H1 (cell line): ENCODE data around the gene PDK2. TPM values are rescaled to one million over a fixed set of nuclear protein-coding genes. Genes with fewer than 3 reads are reported as not detected.

Source experiments
- ATF2 ChIP-seq: IDR thresholded peaks from 2 replicates; pipeline ENCODE4 v1.6.1; 2012; ENCODE audit warnings: low read length, inconsistent platforms
- CEBPB ChIP-seq: IDR thresholded peaks from 2 replicates; pipeline ENCODE4 v1.6.1; 2012; ENCODE audit warnings: low read depth, low read length
- CHD7 ChIP-seq: fragments of 300-600 bp; sonication (generic); IDR thresholded peaks from 2 replicates; pipeline ENCODE4 v1.7.1; 2012; ENCODE audit warnings: low read length, moderate library complexity, mild to moderate bottlenecking, inconsistent platforms; ENCODE audit not compliant: insufficient replicate concordance
- GABPA ChIP-seq: IDR thresholded peaks from 2 replicates; pipeline ENCODE4 v1.6.1; 2011; ENCODE audit warnings: mild to moderate bottlenecking, low read length, moderate library complexity, borderline replicate concordance; ENCODE audit not compliant: insufficient read depth
- JUN ChIP-seq: IDR thresholded peaks from 2 replicates; pipeline ENCODE4 v1.6.1; 2011; ENCODE audit warnings: low read depth, mild to moderate bottlenecking, improper control_type of control experiment, low read length
- POU5F1 ChIP-seq: IDR thresholded peaks from 2 replicates; pipeline ENCODE4 v1.6.1; 2011; ENCODE audit warnings: low read depth, mild to moderate bottlenecking, low read length, moderate library complexity
- RBBP5 ChIP-seq: IDR thresholded peaks from 2 replicates; pipeline ENCODE4 v1.7.1; 2012; ENCODE audit warnings: low read depth, mild to moderate bottlenecking, inconsistent platforms, low read length, moderate library complexity, borderline replicate concordance
- RXRA ChIP-seq: IDR thresholded peaks from 2 replicates; pipeline ENCODE4 v1.6.1; 2011; ENCODE audit warnings: low read depth, mild to moderate bottlenecking, low read length, moderate library complexity; ENCODE audit not compliant: insufficient read depth
- YY1 ChIP-seq: IDR thresholded peaks from 2 replicates; pipeline ENCODE4 v1.6.1; 2011; ENCODE audit warnings: low read depth, mild to moderate bottlenecking, low read length
- polyA plus RNA-seq, 7 experiments: library from polyadenylated mRNA; depleted of rRNA in 3 of 7; stranded (reverse) in 5 of 7; unstranded in 2 of 7; fragments of >200 nt in 5 of 7; fragments of 200-250 nt in 2 of 7; gene quantifications; 1 replicate in 5 of 7; 2 replicates in 1 of 7; 4 replicates in 1 of 7; pipeline versions ENCODE4 v1.2.1 to v1.2.3, GENCODE V29; 2011 to 2013; ENCODE audit warnings: missing spikeins in 2 of 7, mixed read lengths in 2 of 7
- total RNA-seq: library from RNA; stranded (reverse); fragmentation: NEBNext Ultra II Directional; extraction: Animal tissue kit (Norgen Biotek cat#: 25700); gene quantifications from 2 replicates; pipeline ENCODE4 v1.2.1, GENCODE V29; 2021

PDK2 gene
- total and polyA plus RNA-seq, 2 of the 8 experiments (the other 6 are each of a cell fraction or from before 2014, with no cell fraction given) = 18.3 to 121 TPM

GRCh38 chr17:50136096-50136687, 41.0 kb downstream of the PDK2 start (continued):
- TF ChIP-seq CHD7 (no peak), ATF2 (no peak), JUN (no peak), RXRA (no peak), RBBP5 (no peak), YY1 (no peak), CEBPB (no peak), GABPA (no peak), POU5F1 (no peak)
